Psoas muscle (tissue), 8 donors: ENCODE measurements around the gene SLC44A1. TPM values are rescaled to one million over a fixed set of nuclear protein-coding genes. Genes with fewer than 3 reads are reported as not detected.

Source experiments
- ATAC-seq, 4 donors: fragments of 200-7000 bp; cut with Tn5 transposase; one replicate each; pipeline ENCODE4 v1.9.1; 2020; ENCODE audit warnings: moderate library complexity in 3 of 4, mild to moderate bottlenecking in 2 of 4
- DNase-seq, 2 donors: peaks; one replicate each; pipeline ENCODE4 v3.0.0-alpha.2; 2020
- H3K27ac ChIP-seq: fragments of 200-600 bp; one replicate; pipeline ENCODE4 v1.8.0; 2022
- H3K27me3 ChIP-seq, 3 donors: fragments of 200-600 bp in 1 of 3; one replicate each; pipeline versions ENCODE4 v1.6.1 to v1.8.0; 2013 to 2022; ENCODE audit warnings: low read length in 2 of 3, mild to moderate bottlenecking in 2 of 3, moderate library complexity in 1 of 3; ENCODE audit not compliant: insufficient read depth in 3 of 3
- H3K36me3 ChIP-seq, 2 donors: fragments of 200-600 bp in 1 of 2; one replicate each; pipeline versions ENCODE4 v1.6.1 to v1.8.0; 2013 to 2022; ENCODE audit warnings: low read depth in 1 of 2, mild to moderate bottlenecking in 1 of 2, moderate library complexity in 1 of 2; ENCODE audit not compliant: insufficient read depth in 1 of 2
- H3K4me1 ChIP-seq: fragments of 200-600 bp; one replicate; pipeline ENCODE4 v1.8.0; 2022
- H3K4me3 ChIP-seq: fragments of 200-600 bp; one replicate; pipeline ENCODE4 v1.8.0; 2022; ENCODE audit warnings: mild to moderate bottlenecking
- H3K9me3 ChIP-seq: fragments of 200-600 bp; one replicate; pipeline ENCODE4 v1.8.0; 2022
- WGBS, 3 donors: extraction: QIAGEN DNeasy Blood & Tissue Kit; methylation state at CpG; one replicate each; pipeline versions ENCODE4 v1.1.6 to v1.1.7; 2013; 5-methylcytosine and 5-hydroxymethylcytosine counted together
- intact Hi-C, 2 donors: fragments of 100-400 bp; cut with DNase I; formaldehyde crosslinking; loops; one replicate each; pipeline versions ENCODE4 v1.11.0 to v1.14.2; 2022
- polyA plus RNA-seq, 3 donors: library from polyadenylated mRNA; stranded (reverse); fragments of 200-250 nt; gene quantifications; one replicate each; pipeline ENCODE4 v1.2.3, GENCODE V29; 2013
- total RNA-seq, 4 donors: library from RNA; stranded (reverse); fragmentation: NEBNext Ultra II Directional in 2 of 4; extraction: Animal tissue kit (Norgen Biotek cat#: 25700) in 2 of 4; gene quantifications; one replicate each; pipeline versions ENCODE4 v1.2.1 to v1.2.4, GENCODE V29; 2021 to 2023
- TF ChIP-seq, protein P1 (sequence below): fragments of 200-600 bp; IDR thresholded peaks from one replicate; pipeline ENCODE4 v1.8.0; 2022; ENCODE audit warnings: antibody characterized with exemption
- donor health status: healthy with polysubstance abuse.
- donor health status: DM: no; HTN: no; CAD: no; lungs with moderate emphysema.
- donor health status: Bipolar disorder and iron deficiency.
- donor health status: healthy.
- donor health status: DM: yes; HTN: yes; CAD: no.
- donor health status: DM: no; HTN: no; CAD: no.
- donor health status: DM: no; HTN: no; CAD: no.
- donor health status: DM: yes; HTN: yes; CAD: no.

SLC44A1 gene
- total and polyA plus RNA-seq, 7 donors, result 3.3 to 18.9 (median 7.0) TPM

DNA sequence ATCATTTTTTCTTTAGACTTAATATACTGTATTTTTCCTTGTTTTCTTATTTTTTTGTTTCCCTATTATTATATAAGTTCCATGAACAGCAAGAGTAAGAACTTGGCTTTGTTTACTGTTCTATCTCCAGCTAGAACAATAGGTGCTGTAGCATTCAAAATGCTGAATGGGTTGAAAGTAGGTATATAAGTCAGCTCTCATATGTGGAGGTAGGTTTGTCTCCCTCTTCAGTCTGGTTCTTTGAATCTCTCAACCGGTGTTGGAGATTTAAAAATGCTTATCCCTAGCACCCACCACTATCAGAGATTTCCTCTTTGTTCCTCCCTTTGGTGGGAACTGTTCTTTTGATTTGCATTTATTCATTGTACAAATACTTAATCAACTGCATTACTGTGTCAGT lies 115.9 kb downstream of the SLC44A1 start:
- no peaks in the 10 kb centered on the region for H3K9me3 ChIP-seq
- DNase-seq, result no peak
- no peaks in the 10 kb centered on the region for H3K4me1 ChIP-seq
- TF ChIP-seq, protein P1, sequence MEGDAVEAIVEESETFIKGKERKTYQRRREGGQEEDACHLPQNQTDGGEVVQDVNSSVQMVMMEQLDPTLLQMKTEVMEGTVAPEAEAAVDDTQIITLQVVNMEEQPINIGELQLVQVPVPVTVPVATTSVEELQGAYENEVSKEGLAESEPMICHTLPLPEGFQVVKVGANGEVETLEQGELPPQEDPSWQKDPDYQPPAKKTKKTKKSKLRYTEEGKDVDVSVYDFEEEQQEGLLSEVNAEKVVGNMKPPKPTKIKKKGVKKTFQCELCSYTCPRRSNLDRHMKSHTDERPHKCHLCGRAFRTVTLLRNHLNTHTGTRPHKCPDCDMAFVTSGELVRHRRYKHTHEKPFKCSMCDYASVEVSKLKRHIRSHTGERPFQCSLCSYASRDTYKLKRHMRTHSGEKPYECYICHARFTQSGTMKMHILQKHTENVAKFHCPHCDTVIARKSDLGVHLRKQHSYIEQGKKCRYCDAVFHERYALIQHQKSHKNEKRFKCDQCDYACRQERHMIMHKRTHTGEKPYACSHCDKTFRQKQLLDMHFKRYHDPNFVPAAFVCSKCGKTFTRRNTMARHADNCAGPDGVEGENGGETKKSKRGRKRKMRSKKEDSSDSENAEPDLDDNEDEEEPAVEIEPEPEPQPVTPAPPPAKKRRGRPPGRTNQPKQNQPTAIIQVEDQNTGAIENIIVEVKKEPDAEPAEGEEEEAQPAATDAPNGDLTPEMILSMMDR, result no peak
- intact Hi-C loops, result no loop called here
- H3K4me3 ChIP-seq, result no peak overlapping the region
- H3K36me3 ChIP-seq, result peaks cover 0 to 17% of the 10 kb centered on the region in 2 donors
- H3K27ac ChIP-seq, result no peak overlapping the region
- H3K27me3 ChIP-seq, result no peaks in the 10 kb centered on the region
- ATAC-seq, result no peak
- 64 to 88% (median 76%) methylated on average over 1 of the region's 1 CpG for WGBS, 3 donors

- Histone ChIP-seq H3K4me3 (no peak overlapping the region), H3K27me3 (no peaks in the 10 kb centered on the region), H3K9me3 (no peaks in the 10 kb centered on the region), H3K27ac (no peak overlapping the region), H3K4me1 (no peaks in the 10 kb centered on the region), H3K36me3 (peaks cover 0 to 23% of the 10 kb centered on the region in 2 donors)
- TF ChIP-seq, protein P1, result no peak
- DNase-seq (no peak), ATAC-seq (no peak)
- intact Hi-C loops, result no loop called here
- WGBS, 3 donors, result 85 to 98% (median 94%) methylated on average over 9 of the region's 9 CpGs
These were observed 117.4 kb downstream of the SLC44A1 start for GRCh38 chr9:105361873-105362272.

DNA sequence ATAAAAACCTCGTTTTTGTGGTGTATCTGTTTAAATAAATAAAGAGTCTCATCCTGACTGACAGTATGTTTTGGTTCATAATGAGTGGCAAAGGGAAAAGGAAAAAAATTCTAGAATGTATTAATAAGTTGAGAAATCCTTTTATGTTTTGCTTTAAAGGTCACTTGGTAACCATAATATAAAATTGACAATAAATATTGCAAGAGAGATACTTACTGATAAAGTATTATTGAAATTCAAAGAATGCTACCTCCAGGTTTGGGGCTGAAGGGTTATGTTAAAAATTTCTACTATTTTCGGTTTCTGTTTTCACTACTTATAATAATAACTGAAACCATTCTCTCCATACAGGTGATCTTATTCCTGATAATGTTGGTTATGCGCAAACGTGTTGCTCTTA lies 118.0 kb downstream of the SLC44A1 start:
- H3K27me3 ChIP-seq, result no peaks in the 10 kb centered on the region
- TF ChIP-seq, protein P1, result no peak
- DNase-seq (no peak), ATAC-seq (no peak)
- H3K9me3 ChIP-seq, result no peaks in the 10 kb centered on the region
- no peak overlapping the region for H3K27ac ChIP-seq
- H3K4me3 ChIP-seq, result no peak overlapping the region
- intact Hi-C loops, result no loop called here
- peaks cover 0 to 29% of the 10 kb centered on the region in 2 donors for H3K36me3 ChIP-seq
- H3K4me1 ChIP-seq, result no peaks in the 10 kb centered on the region
- WGBS, 3 donors, result 85 to 94% (median 88%) methylated on average over 4 of the region's 4 CpGs

DNA sequence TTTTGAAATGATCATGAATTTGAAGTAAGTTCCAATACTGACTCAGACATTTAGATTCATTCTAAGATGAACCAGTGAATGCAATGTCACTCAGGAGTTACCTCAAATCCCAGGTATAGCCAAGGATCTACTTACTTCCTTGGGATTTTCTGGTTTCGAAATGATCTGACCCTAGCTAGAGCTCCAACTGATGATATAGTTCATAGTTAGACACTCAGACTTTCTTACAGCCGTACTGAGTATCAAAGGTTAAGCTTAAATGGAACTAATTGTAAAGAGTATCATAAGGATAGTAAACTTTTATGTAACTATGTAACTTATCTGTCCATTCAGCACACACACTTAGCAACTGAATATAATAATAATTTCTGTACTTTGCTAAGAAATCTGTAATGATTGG lies 119.4 kb downstream of the SLC44A1 start:
- H3K27me3 ChIP-seq, result no peaks in the 10 kb centered on the region
- peaks cover 0 to 37% of the 10 kb centered on the region in 2 donors for H3K36me3 ChIP-seq
- no peak for DNase-seq
- no peaks in the 10 kb centered on the region for H3K4me1 ChIP-seq
- TF ChIP-seq, protein P1, result no peak
- H3K4me3 ChIP-seq, result no peak overlapping the region
- no peak overlapping the region for H3K27ac ChIP-seq
- WGBS, 3 donors, result 94 to 98% (median 96%) methylated on average over 2 of the region's 2 CpGs
- intact Hi-C loops, result no loop called here
- no peak for ATAC-seq
- H3K9me3 ChIP-seq, result no peaks in the 10 kb centered on the region

DNA sequence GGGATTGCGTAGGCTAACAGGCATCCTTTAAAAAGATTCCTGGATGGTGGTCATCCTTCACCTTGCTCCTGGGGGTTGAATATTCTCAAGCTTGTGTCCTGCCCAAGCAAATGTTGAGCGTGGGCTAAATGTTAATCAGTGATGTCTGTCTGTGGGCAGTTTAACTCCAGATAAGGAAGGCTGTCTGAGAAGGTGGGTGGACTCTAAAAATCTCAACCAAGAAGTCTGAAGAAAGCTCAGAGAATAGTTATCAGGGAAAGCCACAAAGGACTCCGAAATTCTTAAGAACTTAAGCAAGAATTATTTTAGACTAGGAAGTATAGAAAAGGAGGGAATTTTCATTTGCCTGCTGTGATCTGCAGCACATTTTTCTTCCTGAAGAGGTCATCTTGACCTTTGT lies 125.5 kb downstream of the SLC44A1 start:
- WGBS, 3 donors, result 94 to 99% (median 98%) methylated on average over 3 of the region's 3 CpGs

More for the DNA sequence above, 125.5 kb downstream of the SLC44A1 start:
- ATAC-seq (no peak), DNase-seq (no peak)
- Histone ChIP-seq H3K9me3 (no peaks in the 10 kb centered on the region), H3K27me3 (no peaks in the 10 kb centered on the region), H3K27ac (no peak overlapping the region), H3K4me1 (no peaks in the 10 kb centered on the region), H3K4me3 (no peak overlapping the region), H3K36me3 (peaks cover 0 to 26% of the 10 kb centered on the region in 2 donors)
- intact Hi-C loops, result no loop called here
- TF ChIP-seq, protein P1, result no peak
